HCT116 (cell line): ENCODE data around the gene ERICH6B. TPM values are rescaled to one million over a fixed set of nuclear protein-coding genes. Genes with fewer than 3 reads are reported as not detected.

Experiments used
- ATAC-seq: fragments of 200-7000 bp; cut with Tn5 transposase; 2 replicates; pipeline ENCODE4 v1.9.1; 2020; ENCODE audit warnings: mild to moderate bottlenecking, moderate library complexity
- BruUV-seq: library from RNA; stranded (reverse); fragments of 400-500 nt; replicated peaks from 2 replicates; lab custom pipeline; 2021; lab: Mats Ljungman, UMichigan
- CTCF ChIA-PET: fragments of 300-600 bp; sonication (Branson Sonifier 250); formaldehyde crosslinking; loops from one replicate; lab custom pipeline; 2021; ENCODE audit warnings: antibody characterized with exemption; lab: Charles Lee
- POLR2A ChIA-PET: fragments of 300-600, 350-600 bp; sonication (Branson Sonifier 250); formaldehyde crosslinking; loops from one replicate; lab custom pipeline; 2021; ENCODE audit warnings: antibody characterized with exemption; lab: Charles Lee
- RAD21 ChIA-PET, 2 experiments: fragments of 300-600 bp; sonication (Branson Sonifier 250); formaldehyde crosslinking; loops; one replicate each; lab custom pipeline; 2023; ENCODE audit warnings: low total read pairs in 2 of 2; ENCODE audit not compliant: uncharacterized antibody in 2 of 2, unreplicated experiment in 2 of 2, low non-redundant PET in 1 of 2; lab: Charles Lee
- DNase-seq: peaks from one replicate; pipeline ENCODE4 v3.0.0-alpha.2; 2010; ENCODE audit warnings: low read depth, low spot score
- H2AFZ ChIP-seq: fragments of 200-600 bp; shearing (Covaris generic), sonication (generic); 2 replicates; pipeline ENCODE4 v1.6.1; 2017; ENCODE audit warnings: low read depth, mixed run types, mixed read lengths, antibody characterized with exemption, low read length; ENCODE audit not compliant: poor library complexity, severe bottlenecking
- H3K27ac ChIP-seq: 2 replicates; pipeline ENCODE4 v1.5.1; 2012; ENCODE audit warnings: low read depth, low read length
- H3K27me3 ChIP-seq: fragments of 200-600 bp; sonication (generic); 2 replicates; pipeline ENCODE4 v1.6.1; 2016; ENCODE audit warnings: mixed run types, low read length, mixed read lengths; ENCODE audit not compliant: insufficient read depth
- H3K36me3 ChIP-seq, 2 experiments: fragments of 200-500 bp in 1 of 2; fragments of 200-600 bp in 1 of 2; sonication (Bioruptor generic) in 1 of 2; sonication (generic) in 1 of 2; 2 replicates each; pipeline versions ENCODE4 v1.5.1 to v1.6.1; 2014 to 2016; ENCODE audit warnings: low read length in 2 of 2, inconsistent platforms in 1 of 2, mixed read lengths in 1 of 2, mixed run types in 1 of 2; ENCODE audit not compliant: insufficient read depth in 2 of 2, control insufficient read depth in 1 of 2
- H3K4me1 ChIP-seq, 2 experiments: fragments of 200-600 bp in 1 of 2; sonication (generic) in 1 of 2; 2 replicates each; pipeline versions ENCODE4 v1.5.1 to v1.6.1; 2012 to 2017; ENCODE audit warnings: low read length in 2 of 2, inconsistent platforms in 1 of 2, mild to moderate bottlenecking in 1 of 2, mixed read lengths in 1 of 2, mixed run types in 1 of 2, moderate library complexity in 1 of 2; ENCODE audit not compliant: insufficient read depth in 2 of 2, control insufficient read depth in 1 of 2
- H3K4me2 ChIP-seq: fragments of 200-600 bp; sonication (generic); 2 replicates; pipeline ENCODE4 v1.6.1; 2017; ENCODE audit warnings: mixed run types, low read length, mixed read lengths
- H3K4me3 ChIP-seq, 2 experiments: fragments of 200-600 bp in 1 of 2; sonication (generic) in 1 of 2; replicated peaks in 1 of 2; 2 replicates each; pipeline ENCODE4 v1.5.1; 2011 to 2016; ENCODE audit warnings: low read length in 2 of 2, control low read depth in 1 of 2, low read depth in 1 of 2, mild to moderate bottlenecking in 1 of 2, mixed read lengths in 1 of 2, mixed run types in 1 of 2
- H3K79me2 ChIP-seq: fragments of 200-600 bp; sonication (generic); 2 replicates; pipeline ENCODE4 v1.6.1; 2017; ENCODE audit warnings: mild to moderate bottlenecking, mixed run types, low read length, moderate library complexity, mixed read lengths; ENCODE audit not compliant: insufficient read depth
- H3K9ac ChIP-seq: fragments of 200-600 bp; sonication (generic); 2 replicates; pipeline ENCODE4 v1.6.1; 2016; ENCODE audit warnings: low read length, mixed read lengths
- H3K9me2 ChIP-seq: fragments of 200-600 bp; sonication (generic), shearing (Covaris generic); 2 replicates; pipeline ENCODE4 v1.6.1; 2017; ENCODE audit warnings: mixed run types, mild to moderate bottlenecking, moderate library complexity; ENCODE audit not compliant: insufficient read depth
- H3K9me3 ChIP-seq, 2 experiments: fragments of 200-500 bp in 1 of 2; fragments of 200-600 bp in 1 of 2; sonication (Bioruptor generic) in 1 of 2; sonication (generic) in 1 of 2; 2 replicates each; pipeline ENCODE4 v1.6.1; 2014 to 2017; ENCODE audit warnings: low read length in 2 of 2, mixed read lengths in 2 of 2, inconsistent platforms in 1 of 2, low read depth in 1 of 2, mild to moderate bottlenecking in 1 of 2, mixed run types in 1 of 2, moderate library complexity in 1 of 2; ENCODE audit not compliant: control insufficient read depth in 1 of 2, insufficient read depth in 1 of 2
- H4K20me1 ChIP-seq: fragments of 200-600 bp; sonication (generic), shearing (Covaris generic); 2 replicates; pipeline ENCODE4 v1.6.1; 2017; ENCODE audit warnings: mixed run types, mild to moderate bottlenecking, moderate library complexity; ENCODE audit not compliant: insufficient read depth
- ATF3 ChIP-seq: IDR thresholded peaks from 2 replicates; pipeline ENCODE4 v1.6.1; 2012
- CBX3 ChIP-seq: IDR thresholded peaks from 2 replicates; pipeline ENCODE4 v1.6.1; 2012; ENCODE audit warnings: low read depth
- CEBPB ChIP-seq: IDR thresholded peaks from 2 replicates; pipeline ENCODE4 v1.6.1; 2012; ENCODE audit warnings: low read depth
- CTCF ChIP-seq, 3 experiments: fragments of 200-600 bp in 1 of 3; sonication (generic) in 1 of 3; IDR thresholded peaks in 2 of 3; conservative IDR thresholded peaks in 1 of 3; 2 replicates each; pipeline ENCODE4 v1.5.1; 2012 to 2017; ENCODE audit warnings: low read depth in 2 of 3, low read length in 2 of 3, antibody characterized with exemption in 1 of 3, borderline replicate concordance in 1 of 3, control low read depth in 1 of 3, mild to moderate bottlenecking in 1 of 3, mixed read lengths in 1 of 3, mixed run types in 1 of 3, moderate library complexity in 1 of 3; ENCODE audit not compliant: insufficient read depth in 1 of 3
- EGR1 ChIP-seq: IDR thresholded peaks from 2 replicates; pipeline ENCODE4 v1.6.1; 2012; ENCODE audit warnings: low read depth
- ELF1 ChIP-seq: IDR thresholded peaks from 2 replicates; pipeline ENCODE4 v1.6.1; 2012; ENCODE audit warnings: low read depth, borderline replicate concordance
- EZH2 ChIP-seq: fragments of 200-600 bp; sonication (generic); IDR thresholded peaks from 2 replicates; pipeline ENCODE4 v1.6.1; 2017; ENCODE audit warnings: antibody characterized with exemption, mixed run types
- EZH2phosphoT487 ChIP-seq: fragments of 200-600 bp; IDR thresholded peaks from 2 replicates; pipeline ENCODE4 v1.6.1; 2018; ENCODE audit warnings: antibody characterized with exemption, borderline replicate concordance
- FOSL1 ChIP-seq: IDR thresholded peaks from 2 replicates; pipeline ENCODE4 v1.6.1; 2012; ENCODE audit warnings: low read depth
- JUND ChIP-seq: IDR thresholded peaks from 2 replicates; pipeline ENCODE4 v1.6.1; 2012
- RAD21 ChIP-seq: IDR thresholded peaks from 2 replicates; pipeline ENCODE4 v1.6.1; 2012; ENCODE audit warnings: low read depth, mild to moderate bottlenecking
- REST ChIP-seq: IDR thresholded peaks from 2 replicates; pipeline ENCODE4 v1.6.1; 2012; ENCODE audit warnings: low read depth
- SP1 ChIP-seq: IDR thresholded peaks from 2 replicates; pipeline ENCODE4 v1.6.1; 2012; ENCODE audit warnings: low read depth
- SRF ChIP-seq: IDR thresholded peaks from 2 replicates; pipeline ENCODE4 v1.6.1; 2012; ENCODE audit warnings: low read depth
- TCF7L2 ChIP-seq: IDR thresholded peaks from 2 replicates; pipeline ENCODE4 v1.7.0; 2011; ENCODE audit warnings: borderline replicate concordance, inconsistent platforms; ENCODE audit not compliant: insufficient read depth, insufficient read length; ENCODE audit errors: extremely low read depth
- YY1 ChIP-seq: IDR thresholded peaks from 2 replicates; pipeline ENCODE4 v1.6.1; 2011; ENCODE audit warnings: low read length, low read depth, moderate library complexity, mild to moderate bottlenecking; ENCODE audit not compliant: insufficient replicate concordance; ENCODE audit errors: extremely low read depth
- ZBTB33 ChIP-seq: IDR thresholded peaks from 2 replicates; pipeline ENCODE4 v1.6.1; 2011; ENCODE audit warnings: mild to moderate bottlenecking, low read length, moderate library complexity; ENCODE audit not compliant: insufficient replicate concordance; ENCODE audit errors: extremely low read depth
- ZFX ChIP-seq: fragments of 450-650 bp; IDR thresholded peaks from 2 replicates; pipeline ENCODE4 v1.6.1; 2017
- ZNF274 ChIP-seq: fragments of 200-500 bp; sonication (Bioruptor generic); IDR thresholded peaks from 2 replicates; pipeline ENCODE4 v1.6.1; 2014; ENCODE audit warnings: mild to moderate bottlenecking, low read depth, low read length, inconsistent platforms
- intact Hi-C: fragments of 100-400 bp; cut with micrococcal nuclease; formaldehyde crosslinking; loops from 2 replicates; pipeline ENCODE4 v1.10.0; 2022
- total RNA-seq: library from RNA; stranded (reverse); gene quantifications from one replicate; pipeline ENCODE4 v1.2.1, GENCODE V29; 2021; ENCODE audit not compliant: unreplicated experiment

Gene ERICH6B
- total RNA-seq, 1 experiment from 2014 or later = not detected

DNA sequence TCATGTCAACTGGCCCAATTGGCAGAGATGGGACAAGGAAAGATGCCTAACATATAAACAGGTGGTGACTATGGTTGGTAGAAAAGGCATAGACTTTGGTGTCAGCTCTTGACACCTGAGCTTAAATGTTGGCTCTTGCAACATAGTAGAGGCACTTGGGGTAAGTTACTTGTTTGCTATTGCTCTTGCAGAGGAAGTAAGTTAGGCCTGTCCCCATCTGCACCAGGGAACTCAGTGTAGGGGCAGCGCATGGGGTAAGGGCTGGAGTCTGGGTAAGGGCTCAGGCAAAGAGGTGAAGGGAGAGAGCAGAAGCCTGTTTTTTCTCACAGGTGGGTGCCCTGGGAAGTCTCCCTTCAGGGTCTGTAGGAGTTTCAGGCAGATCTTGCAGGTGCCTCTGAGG is 27.6 kb downstream of the ERICH6B start:
- POLR2A ChIA-PET = no interaction called here
- H2AFZ ChIP-seq = no peak overlapping the region
- no peak overlapping the region for H3K4me2 ChIP-seq
- RAD21 ChIA-PET = no interaction called here
- CTCF ChIA-PET = no interaction called here
- no peaks in the 10 kb centered on the region for H3K4me1 ChIP-seq
- H3K27ac ChIP-seq = no peak overlapping the region
- H3K9me3 ChIP-seq = no peaks in the 10 kb centered on the region
- H3K9me2 ChIP-seq = no peaks in the 10 kb centered on the region
- no TSS peak for BruUV-seq
- H3K27me3 ChIP-seq = no peaks in the 10 kb centered on the region
- no peak for TF ChIP-seq REST
- TF ChIP-seq ATF3 = no peak
- TF ChIP-seq JUND = no peak
- no peak for TF ChIP-seq YY1
- no peak for TF ChIP-seq ZBTB33
- TF ChIP-seq CEBPB = no peak
- TF ChIP-seq EZH2phosphoT487 = no peak
- TF ChIP-seq CBX3 = no peak
- no peak for TF ChIP-seq FOSL1
- TF ChIP-seq CTCF (IDR thresholded peaks at IDR 0.05 in 2 of 3, conservative IDR thresholded peaks at IDR 0.05 in 1 of 3; ENCODE audit: borderline replicate concordance in 1 of 3, insufficient read depth in 1 of 3, low read depth in 2 of 3, low read length in 2 of 3) = no peak
- no peak for TF ChIP-seq SP1
- TF ChIP-seq EGR1 = no peak
- TF ChIP-seq SRF = no peak
- TF ChIP-seq ELF1 = no peak
- no peak for TF ChIP-seq EZH2
- TF ChIP-seq RAD21 = no peak
- TF ChIP-seq ZNF274 = no peak
- TF ChIP-seq TCF7L2 = no peak
- no peak for TF ChIP-seq ZFX
- H3K79me2 ChIP-seq = no peaks in the 10 kb centered on the region
- no peak for ATAC-seq
- no peaks in the 10 kb centered on the region for H3K36me3 ChIP-seq
- intact Hi-C loops = no loop called here
- H4K20me1 ChIP-seq = no peaks in the 10 kb centered on the region
- no peak overlapping the region for H3K4me3 ChIP-seq
- H3K9ac ChIP-seq = no peak overlapping the region
- no peak for DNase-seq
